OCI-LY1 (cell line): ENCODE data around the gene CDH13.

Source experiments
- CTCF ChIP-seq: fragments of 200-600 bp; sonication (generic), shearing (Covaris generic); IDR thresholded peaks from 2 replicates; pipeline ENCODE4 v1.5.1; 2017; ENCODE audit warnings: mild to moderate bottlenecking, antibody characterized with exemption, low read length, moderate library complexity, mixed read lengths
- EZH2 ChIP-seq: fragments of 200-600 bp; sonication (generic), shearing (Covaris generic); IDR thresholded peaks from 2 replicates; pipeline ENCODE4 v1.8.0; 2017; ENCODE audit warnings: borderline replicate concordance, mixed run types, mild to moderate bottlenecking, antibody characterized with exemption, low read length, moderate library complexity, mixed read lengths

- no peak for TF ChIP-seq CTCF
- no peak for TF ChIP-seq EZH2
Observed at GRCh38 chr16:82623241-82623640, 3.5 kb upstream of the CDH13 start.
